ENCODE measurements around the gene KRT6A.

GRCh38 chr12:52517888-52518287, 24.8 kb upstream of the KRT6A start:
- TF ChIP-seq POLR2A (IDR thresholded peaks at IDR 0.05; ENCODE audit: low read length), result no peak
- TF ChIP-seq GATA1 (IDR thresholded peaks at IDR 0.05; ENCODE audit: low read depth, low read length), result no peak

Measured in erythroblast (primary cell).